ENCODE results near the gene FMNL2. TPM values are rescaled to one million over a fixed set of nuclear protein-coding genes. Genes with fewer than 3 reads are reported as not detected.
"Not testable (repeated sequence)": the region's sequence is repeated elsewhere in the genome, so short reads cannot be mapped to it uniquely, and the experiment has no call there.

FMNL2 gene
- 59.0 and 69.7 TPM in 2 replicates for total RNA-seq

GRCh38 chr2:152335016-152335725 lies at the start of gene FMNL2:
TSS of gene FMNL2 (plus strand) at chr2:152335174.
- peak; percentile 49 for DNase-seq (ENCODE audit: low read depth)

DNA sequence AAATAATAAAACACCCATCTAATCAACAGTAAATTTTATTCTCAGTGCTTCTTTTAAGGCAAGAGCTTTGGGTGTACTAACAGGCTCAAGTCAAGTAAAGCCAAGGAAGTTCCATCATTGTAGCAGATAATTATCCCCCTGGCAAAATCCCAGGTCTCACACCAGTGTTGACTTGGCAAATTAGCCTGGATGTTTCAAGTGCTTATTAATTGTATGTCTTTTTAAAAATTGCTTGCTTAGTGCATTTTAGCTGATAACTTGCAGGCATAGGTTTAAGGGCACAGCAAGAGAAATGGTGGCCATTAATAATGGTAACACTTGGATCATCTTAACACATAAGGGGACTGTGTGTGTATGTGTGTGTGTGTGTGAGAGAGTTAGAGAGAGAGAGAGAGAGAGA lies 42.0 kb upstream of the FMNL2 start:
- no peak for DNase-seq (ENCODE audit: low read depth)

GRCh38 chr2:152297715-152298114 lies 37.3 kb upstream of the FMNL2 start:
- DNase-seq (ENCODE audit: low read depth) = no peak

DNA sequence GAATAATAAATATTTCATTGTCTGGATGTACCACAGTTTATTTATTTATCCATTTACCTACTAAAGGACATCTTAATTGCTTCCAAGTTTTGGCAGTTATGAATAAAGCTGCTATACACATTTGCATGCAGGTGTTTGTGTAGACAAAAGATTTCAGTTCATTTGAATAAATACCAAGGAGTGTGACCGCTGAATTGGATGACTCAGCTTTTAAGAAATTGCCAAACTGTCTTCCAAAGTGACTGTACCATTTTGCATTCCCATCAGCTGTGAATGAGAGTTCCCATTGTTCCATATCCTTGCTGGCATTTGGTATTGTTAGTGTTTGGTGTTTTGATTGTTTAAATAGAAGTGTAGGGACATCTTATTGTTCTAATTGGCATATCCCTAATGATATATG lies 36.2 kb upstream of the FMNL2 start:
- peak; percentile 69 for DNase-seq (ENCODE audit: low read depth)

DNA sequence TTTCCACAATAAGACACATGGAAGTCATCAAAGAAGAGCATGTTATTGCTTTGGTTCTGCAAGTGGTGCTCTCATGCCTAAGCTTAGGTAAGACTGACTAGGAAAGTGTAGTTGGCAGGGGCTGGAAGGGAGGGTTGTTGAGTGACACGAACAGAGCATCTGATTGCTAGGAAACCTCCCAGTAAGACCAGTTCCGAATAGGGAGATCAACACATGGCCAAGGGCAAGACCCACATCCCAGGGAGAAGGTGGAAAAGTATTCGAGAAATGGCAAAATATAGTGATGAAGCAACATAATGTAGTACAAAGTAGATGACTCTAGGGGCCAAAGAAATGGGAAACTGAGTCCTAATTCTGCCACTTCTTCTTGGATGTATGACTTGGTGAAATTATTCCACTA lies 33.8 kb upstream of the FMNL2 start:
- DNase-seq (ENCODE audit: low read depth) = no peak

- no peak for DNase-seq (ENCODE audit: low read depth)
Observed at GRCh38 chr2:152303951-152304350, 31.0 kb upstream of the FMNL2 start.

DNA sequence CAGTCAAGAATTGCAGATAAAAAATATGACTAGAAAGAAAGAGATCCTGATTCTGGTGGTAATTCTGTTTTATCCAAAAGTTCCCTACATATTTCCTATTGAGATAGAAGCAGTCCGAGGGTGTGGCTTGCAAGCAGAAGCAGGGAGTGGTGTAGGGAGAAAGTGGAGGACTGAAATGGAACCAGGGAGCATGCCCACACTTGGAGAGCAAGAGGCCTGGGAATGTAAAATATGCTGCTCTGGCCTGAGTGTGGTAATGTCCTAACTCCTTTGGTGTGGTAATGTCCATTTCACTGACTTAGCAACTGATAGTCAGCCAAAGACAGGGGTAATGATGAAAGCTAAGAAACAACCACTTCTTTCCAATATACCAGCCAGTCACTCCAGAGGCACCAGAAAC lies 30.1 kb upstream of the FMNL2 start:
- peak; percentile 17 for DNase-seq (ENCODE audit: low read depth)

GRCh38 chr2:152307863-152308262 lies 27.1 kb upstream of the FMNL2 start:
- peak; percentile 23 for DNase-seq (ENCODE audit: low read depth)

DNA sequence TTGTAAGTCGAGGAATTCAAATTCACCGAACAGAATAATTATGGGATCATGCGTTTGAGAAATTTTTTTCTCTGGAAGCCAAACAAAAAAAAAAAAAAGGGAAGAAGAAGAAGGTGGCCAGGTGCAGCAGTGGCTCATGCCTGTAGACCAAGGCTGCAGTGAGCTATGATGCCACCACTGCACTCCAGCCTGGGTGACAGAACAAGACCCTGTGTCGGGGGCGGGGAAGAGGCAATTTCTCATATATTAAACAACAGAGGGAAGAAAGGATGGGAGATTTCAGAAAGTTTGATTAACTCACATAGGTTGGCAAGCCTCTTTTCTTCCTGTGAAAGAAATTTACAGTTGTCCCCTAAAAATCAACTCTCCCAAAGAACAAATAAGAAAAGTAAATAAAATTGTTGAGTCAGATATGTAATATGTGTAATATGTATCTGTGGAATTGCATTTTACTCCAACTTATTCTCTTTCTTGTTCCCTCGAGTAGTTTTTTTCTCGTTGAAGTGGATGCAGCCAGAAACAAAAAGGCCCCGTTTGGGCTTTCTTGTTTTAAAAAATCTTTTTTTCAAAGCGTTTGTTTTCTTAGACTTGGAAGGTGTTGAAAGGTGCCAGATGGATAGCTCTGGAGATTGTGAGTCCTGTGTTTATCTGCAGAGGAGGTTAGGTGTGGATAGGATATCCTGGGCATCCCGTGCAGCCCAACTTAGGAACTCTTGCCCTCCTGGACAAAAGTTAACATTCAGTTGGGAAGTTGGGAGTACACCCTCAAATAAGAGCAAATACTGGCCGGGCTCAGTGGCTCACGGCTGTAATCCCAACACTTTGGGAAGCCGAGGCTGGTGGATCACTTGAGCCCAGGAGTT lies 25.4 kb upstream of the FMNL2 start:
- DNase-seq (ENCODE audit: low read depth) = no peak

GRCh38 chr2:152319822-152320570 lies 15.0 kb upstream of the FMNL2 start:
- DNase-seq (ENCODE audit: low read depth) = no peak

- DNase-seq (ENCODE audit: low read depth) = no peak
Observed at GRCh38 chr2:152320814-152321213, 14.2 kb upstream of the FMNL2 start.

- no peak for DNase-seq (ENCODE audit: low read depth)
Observed at GRCh38 chr2:152322222-152322621, 12.8 kb upstream of the FMNL2 start.

GRCh38 chr2:152325126-152325525 lies 9.8 kb upstream of the FMNL2 start:
- not testable (repeated sequence) for DNase-seq (ENCODE audit: low read depth)

DNA sequence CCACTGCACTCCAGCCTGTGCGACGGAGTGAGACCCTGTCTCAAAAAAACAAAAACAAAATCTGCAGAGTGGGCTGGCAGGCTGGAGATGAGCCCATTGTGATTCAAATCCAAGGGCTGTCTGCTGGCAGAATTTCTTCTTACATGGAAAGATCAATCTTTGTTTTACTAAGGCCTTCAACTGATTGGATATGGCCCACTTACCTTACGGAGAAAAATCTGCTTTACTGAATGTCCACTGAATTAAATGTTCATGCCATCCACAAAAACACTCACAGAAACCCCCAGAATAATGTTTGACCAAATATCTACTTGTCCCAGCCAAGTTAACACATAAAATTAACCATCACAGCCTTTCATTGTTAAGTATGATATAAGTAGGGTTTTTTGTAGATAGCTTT lies 8.3 kb upstream of the FMNL2 start:
- no peak for DNase-seq (ENCODE audit: low read depth)

- no peak for DNase-seq (ENCODE audit: low read depth)
Observed at GRCh38 chr2:152328013-152328412, 7.0 kb upstream of the FMNL2 start.

- no peak for DNase-seq (ENCODE audit: low read depth)
Observed at GRCh38 chr2:152330235-152330866, 4.6 kb upstream of the FMNL2 start.

DNA sequence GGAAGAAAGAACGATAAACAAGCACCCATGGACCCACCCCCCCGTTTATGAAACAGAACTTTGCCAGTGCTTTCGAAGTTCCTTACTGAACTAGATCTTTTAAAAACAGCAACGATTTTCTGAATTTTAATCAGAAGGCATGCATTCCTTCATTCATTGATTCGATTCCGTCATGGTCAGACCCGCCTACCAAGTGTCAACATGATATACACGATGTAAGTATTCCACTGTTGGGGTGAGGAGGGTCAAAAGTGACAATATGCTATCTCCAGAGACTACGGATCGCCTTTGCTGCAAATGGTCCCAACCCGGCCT lies 316 bp upstream of the FMNL2 start:
- DNase-seq (ENCODE audit: low read depth) = no peak

DNA sequence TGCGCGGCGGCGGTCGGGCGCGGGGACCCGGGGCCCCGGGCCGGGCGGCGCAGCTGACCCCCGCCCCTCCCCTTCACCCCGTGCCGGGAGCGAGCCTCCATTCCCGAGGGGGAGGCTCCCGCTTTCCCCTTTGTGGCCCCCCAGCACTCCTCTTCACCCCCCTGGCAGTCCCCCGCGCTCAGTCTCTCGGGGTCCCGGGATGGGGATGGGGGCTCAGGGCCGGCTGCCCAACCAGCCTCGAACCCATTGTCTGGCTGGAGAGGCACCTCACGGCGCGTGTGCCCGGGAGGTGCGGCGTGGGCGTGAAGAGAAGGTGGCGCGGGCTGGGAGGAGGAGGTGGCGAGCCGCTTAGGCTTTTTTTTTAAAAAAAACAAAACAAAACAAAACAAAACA lies 748 bp downstream of the FMNL2 start:
- no peak for DNase-seq (ENCODE audit: low read depth)

GRCh38 chr2:152336119-152336853 lies 1.3 kb downstream of the FMNL2 start:
- DNase-seq (ENCODE audit: low read depth) = peak; percentile 23

GRCh38 chr2:152336854-152337510 lies 2.0 kb downstream of the FMNL2 start:
- DNase-seq (ENCODE audit: low read depth) = peak; percentile 20

GRCh38 chr2:152337511-152337903 lies 2.5 kb downstream of the FMNL2 start:
- DNase-seq (ENCODE audit: low read depth) = no peak
